Upper lobe of left lung (tissue), 6 donors: ENCODE measurements around the gene ATAD1. TPM values are rescaled to one million over a fixed set of nuclear protein-coding genes. Genes with fewer than 3 reads are reported as not detected.

ENCODE experiments used
- ATAC-seq, 2 donors: fragments of 200-7000 bp; cut with Tn5 transposase; one replicate each; pipeline ENCODE4 v1.9.1; 2022; ENCODE audit warnings: mild to moderate bottlenecking in 2 of 2, moderate library complexity in 2 of 2; ENCODE audit not compliant: low FRiP score in 2 of 2
- DNase-seq, 2 donors: peaks; one replicate each; pipeline ENCODE4 v3.0.0-alpha.2; 2019 to 2020
- H3K27ac ChIP-seq, 4 donors: fragments of 200-600 bp; sonication (generic); one replicate each; pipeline ENCODE4 v1.5.1; 2016 to 2019
- H3K27me3 ChIP-seq, 4 donors: fragments of 200-600 bp; sonication (generic); one replicate each; pipeline ENCODE4 v1.5.1; 2017 to 2019
- H3K36me3 ChIP-seq, 4 donors: fragments of 200-600 bp; sonication (generic); one replicate each; pipeline ENCODE4 v1.5.1; 2016 to 2019
- H3K4me1 ChIP-seq, 4 donors: fragments of 200-600 bp; sonication (generic); one replicate each; pipeline ENCODE4 v1.5.1; 2018 to 2019
- H3K4me3 ChIP-seq, 4 donors: fragments of 200-600 bp; sonication (generic); one replicate each; pipeline ENCODE4 v1.5.1; 2017 to 2019; ENCODE audit warnings: mild to moderate bottlenecking in 2 of 4, moderate library complexity in 1 of 4
- H3K9me3 ChIP-seq, 4 donors: fragments of 200-600 bp; sonication (generic); one replicate each; pipeline ENCODE4 v1.5.1; 2018 to 2019
- EP300 ChIP-seq, 4 donors: sonication (generic); formaldehyde crosslinking; IDR thresholded peaks; one replicate each; pipeline ENCODE4 v1.5.1; 2017; ENCODE audit warnings: antibody characterized with exemption in 4 of 4, control low read depth in 2 of 4
- POLR2A ChIP-seq, 4 donors: fragments of 450-650 bp; IDR thresholded peaks; one replicate each; pipeline ENCODE4 v1.5.1; 2016 to 2017; ENCODE audit warnings: antibody characterized with exemption in 4 of 4, mild to moderate bottlenecking in 2 of 4
- POLR2AphosphoS5 ChIP-seq, 2 donors: sonication (generic); formaldehyde crosslinking; IDR thresholded peaks; one replicate each; pipeline ENCODE4 v1.5.1; 2017; ENCODE audit warnings: antibody characterized with exemption in 2 of 2
- WGBS, 2 donors: methylation state at CpG; one replicate each; pipeline ENCODE4 v1.1.5; 2017 to 2018; 5-methylcytosine and 5-hydroxymethylcytosine counted together
- total RNA-seq, 6 donors: library from RNA; depleted of rRNA in 4 of 6; stranded (reverse); fragments of >200 nt in 4 of 6; gene quantifications; one replicate each; pipeline versions ENCODE4 v1.1.0 to v1.2.1, GENCODE V29; 2016 to 2021
- TF ChIP-seq, protein P1 (sequence below), 6 experiments: fragments of 450-650 bp in 4 of 6; fragments of 200-600 bp in 2 of 6; sonication (generic) in 2 of 6; IDR thresholded peaks; one replicate each; pipeline ENCODE4 v1.5.1; 2016 to 2019; ENCODE audit warnings: antibody characterized with exemption in 6 of 6
- donor health status: DM: no; HTN: no; CAD: no; lungs with moderate emphysema.
- donor health status: DM: no; HTN: yes; CAD: no; lungs with severe emphysema.

ATAD1 gene
- total RNA-seq, 6 donors from 2014 or later, result 6.3 to 66.9 (median 36.2) TPM

DNA sequence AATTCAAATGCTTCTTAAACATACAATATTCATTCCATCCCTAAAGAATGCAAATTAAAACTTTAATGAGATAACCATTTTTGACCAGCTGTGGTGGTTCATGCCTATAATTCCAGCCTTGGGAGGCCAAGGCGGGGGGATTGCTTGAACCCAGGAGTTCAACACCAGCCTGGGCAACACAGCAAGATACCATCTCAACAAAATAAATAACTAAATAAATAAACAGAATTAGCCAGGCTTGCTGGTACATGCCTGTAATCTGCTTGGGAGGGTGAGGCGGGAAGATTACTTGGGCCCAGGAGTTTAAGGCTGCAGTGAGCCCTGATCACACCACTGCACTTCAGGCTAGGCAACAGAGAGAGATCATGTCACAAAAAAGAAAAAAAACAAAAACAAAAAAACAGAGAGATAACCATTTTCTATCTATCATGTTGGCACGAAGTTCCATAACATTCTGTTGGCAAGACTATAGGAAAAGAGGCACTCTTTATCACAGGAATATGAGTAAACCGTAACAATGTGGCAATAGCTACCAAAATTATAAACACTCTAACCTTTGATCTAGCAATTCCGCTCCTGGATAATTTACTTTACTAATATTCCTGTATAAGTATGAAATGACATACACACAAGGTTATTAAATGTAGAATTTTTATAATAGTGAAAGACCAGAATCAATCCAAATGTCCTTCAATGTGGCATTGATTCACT, 52.2 kb downstream of the ATAD1 start:
- TF ChIP-seq, protein P1, sequence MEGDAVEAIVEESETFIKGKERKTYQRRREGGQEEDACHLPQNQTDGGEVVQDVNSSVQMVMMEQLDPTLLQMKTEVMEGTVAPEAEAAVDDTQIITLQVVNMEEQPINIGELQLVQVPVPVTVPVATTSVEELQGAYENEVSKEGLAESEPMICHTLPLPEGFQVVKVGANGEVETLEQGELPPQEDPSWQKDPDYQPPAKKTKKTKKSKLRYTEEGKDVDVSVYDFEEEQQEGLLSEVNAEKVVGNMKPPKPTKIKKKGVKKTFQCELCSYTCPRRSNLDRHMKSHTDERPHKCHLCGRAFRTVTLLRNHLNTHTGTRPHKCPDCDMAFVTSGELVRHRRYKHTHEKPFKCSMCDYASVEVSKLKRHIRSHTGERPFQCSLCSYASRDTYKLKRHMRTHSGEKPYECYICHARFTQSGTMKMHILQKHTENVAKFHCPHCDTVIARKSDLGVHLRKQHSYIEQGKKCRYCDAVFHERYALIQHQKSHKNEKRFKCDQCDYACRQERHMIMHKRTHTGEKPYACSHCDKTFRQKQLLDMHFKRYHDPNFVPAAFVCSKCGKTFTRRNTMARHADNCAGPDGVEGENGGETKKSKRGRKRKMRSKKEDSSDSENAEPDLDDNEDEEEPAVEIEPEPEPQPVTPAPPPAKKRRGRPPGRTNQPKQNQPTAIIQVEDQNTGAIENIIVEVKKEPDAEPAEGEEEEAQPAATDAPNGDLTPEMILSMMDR (IDR thresholded peaks at IDR 0.05), result no peak
- no peak for TF ChIP-seq POLR2A (IDR thresholded peaks at IDR 0.05)
- TF ChIP-seq POLR2AphosphoS5 (IDR thresholded peaks at IDR 0.05), result no peak
- no peak for TF ChIP-seq EP300 (IDR thresholded peaks at IDR 0.05)
- DNase-seq, result no peak
- ATAC-seq, result no peak

DNA sequence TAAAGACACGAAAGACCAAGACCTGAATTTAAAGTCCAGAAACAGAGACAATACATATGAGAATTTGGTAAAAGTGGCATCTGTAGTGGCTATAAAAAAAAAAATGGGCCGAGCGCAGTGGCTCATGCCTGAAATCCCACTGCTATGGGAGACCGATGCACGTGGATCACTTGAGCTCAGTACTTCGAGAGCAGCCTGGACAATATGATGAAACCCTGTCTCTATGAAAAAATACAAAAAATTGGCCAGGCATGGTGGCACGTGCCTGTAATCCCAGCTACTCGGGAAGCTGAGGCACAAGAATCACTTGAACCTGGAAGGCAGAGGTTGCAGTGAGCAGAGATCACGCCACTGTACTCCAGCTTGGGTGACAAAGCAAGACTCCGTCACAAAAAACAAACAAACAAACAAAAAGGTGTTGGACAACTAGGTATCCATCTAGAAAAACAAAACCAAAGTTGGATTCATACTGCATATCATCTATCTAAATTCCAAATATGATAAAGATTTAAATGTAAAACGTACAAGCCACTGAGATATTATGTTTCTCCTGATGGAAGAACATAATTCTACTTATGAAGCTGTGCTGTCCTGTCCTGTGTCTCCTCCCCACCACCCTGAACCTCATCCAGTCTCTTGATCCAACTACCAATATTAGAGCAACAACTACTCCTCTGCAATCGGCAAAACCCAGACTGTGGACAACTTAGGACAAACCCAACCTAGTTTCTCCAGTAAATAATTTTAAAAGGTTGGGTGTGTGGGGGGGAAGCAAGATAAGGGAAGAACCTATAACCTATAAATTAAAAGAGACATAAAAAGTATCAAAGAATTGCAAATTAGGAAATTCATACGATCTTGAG, 53.7 kb downstream of the ATAD1 start:
- ATAC-seq, result no peak
- WGBS, 2 donors, result 96 to 97% methylated on average over 13 of the region's 13 CpGs
- Histone ChIP-seq H3K9me3 (no peaks in the 10 kb centered on the region), H3K36me3 (peaks cover 0 to 38% (median 1%) of the 10 kb centered on the region in 4 donors), H3K27ac (no peak overlapping the region), H3K27me3 (no peaks in the 10 kb centered on the region), H3K4me1 (no peaks in the 10 kb centered on the region), H3K4me3 (no peak overlapping the region)
- DNase-seq, result no peak
- no peak for TF ChIP-seq EP300 (IDR thresholded peaks at IDR 0.05)
- TF ChIP-seq POLR2AphosphoS5 (IDR thresholded peaks at IDR 0.05), result no peak
- TF ChIP-seq, protein P1 (IDR thresholded peaks at IDR 0.05), result no peak
- no peak for TF ChIP-seq POLR2A (IDR thresholded peaks at IDR 0.05)

More for the DNA sequence above, 52.2 kb downstream of the ATAD1 start:
- no peak overlapping the region for H3K27ac ChIP-seq
- peaks cover 0 to 51% (median 1%) of the 10 kb centered on the region in 4 donors for H3K36me3 ChIP-seq
- no peaks in the 10 kb centered on the region for H3K9me3 ChIP-seq
- H3K27me3 ChIP-seq, result no peaks in the 10 kb centered on the region
- no peak overlapping the region for H3K4me3 ChIP-seq
- H3K4me1 ChIP-seq, result no peaks in the 10 kb centered on the region
- WGBS, 2 donors, result 89 to 93% methylated on average over 5 of the region's 5 CpGs

DNA sequence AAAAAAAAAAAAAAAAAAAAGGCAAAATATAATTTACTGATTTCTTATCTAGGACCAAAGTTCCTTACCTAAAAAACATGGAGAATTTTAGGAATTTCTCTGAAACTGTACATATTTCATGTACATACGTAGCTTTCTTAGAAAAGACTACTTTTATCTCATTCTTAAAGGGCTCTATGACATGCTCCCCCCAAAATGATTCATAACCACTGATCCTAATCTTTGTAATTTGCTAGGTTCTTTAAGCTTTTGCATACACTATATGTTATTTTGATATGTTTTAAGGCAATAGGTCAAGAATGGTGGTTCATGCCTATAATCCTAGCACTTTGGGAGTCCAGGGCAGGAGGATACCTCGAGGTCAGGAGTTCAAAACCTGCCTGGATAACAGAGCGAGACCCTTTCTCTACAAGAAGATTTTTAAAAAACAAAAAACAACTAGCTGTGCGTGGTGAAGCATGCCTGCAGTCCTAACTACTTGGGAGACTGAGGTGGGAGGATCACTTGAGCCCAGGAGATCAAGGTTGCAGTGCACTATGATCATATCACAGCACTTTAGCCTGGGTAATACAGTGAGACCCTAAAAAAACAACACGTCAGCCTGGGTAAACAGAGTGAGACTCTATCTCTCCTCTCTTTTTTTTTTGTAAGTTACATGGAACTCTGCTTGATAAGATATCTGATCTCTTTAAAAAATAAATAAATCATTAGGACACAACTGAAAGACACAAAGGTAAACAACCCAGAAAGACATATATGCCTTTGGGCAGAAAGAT, 54.8 kb downstream of the ATAD1 start:
- Histone ChIP-seq H3K4me1 (no peaks in the 10 kb centered on the region), H3K27ac (no peak overlapping the region), H3K36me3 (peaks cover 0 to 33% (median 1%) of the 10 kb centered on the region in 4 donors), H3K4me3 (no peak overlapping the region), H3K27me3 (no peaks in the 10 kb centered on the region), H3K9me3 (no peaks in the 10 kb centered on the region)
- TF ChIP-seq POLR2AphosphoS5 (IDR thresholded peaks at IDR 0.05), result no peak
- TF ChIP-seq, protein P1 (IDR thresholded peaks at IDR 0.05), result no peak
- TF ChIP-seq POLR2A (IDR thresholded peaks at IDR 0.05), result no peak
- TF ChIP-seq EP300 (IDR thresholded peaks at IDR 0.05), result no peak
- 91 to 93% methylated on average over 5 of the region's 5 CpGs for WGBS, 2 donors
- DNase-seq, result no peak
- ATAC-seq, result no peak

DNA sequence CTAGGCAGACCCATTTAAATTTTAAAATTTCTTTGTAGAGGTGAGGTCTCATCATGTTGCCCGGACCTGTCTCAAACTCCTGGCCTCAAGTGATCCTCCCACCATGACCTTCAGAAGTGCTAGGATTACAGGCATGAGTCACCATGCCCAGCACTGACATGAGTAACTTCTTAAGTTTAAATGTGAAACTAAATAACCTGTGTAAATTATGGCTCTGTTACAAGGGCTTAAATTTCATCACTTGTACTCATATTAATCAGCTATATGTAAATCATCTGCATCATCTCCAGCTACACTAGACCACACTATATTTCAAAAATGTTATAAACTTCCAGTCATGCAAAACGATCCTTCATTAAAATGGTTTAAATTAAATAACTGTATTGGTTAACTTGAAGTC, 56.1 kb downstream of the ATAD1 start:
- Histone ChIP-seq H3K27me3 (no peaks in the 10 kb centered on the region), H3K4me3 (no peak overlapping the region), H3K36me3 (peaks cover 0 to 24% (median 0%) of the 10 kb centered on the region in 4 donors), H3K4me1 (no peaks in the 10 kb centered on the region), H3K27ac (no peak overlapping the region), H3K9me3 (no peaks in the 10 kb centered on the region)
- DNase-seq, result peak in 1 of 2 donors; percentile 51
- 60 to 65% methylated on average over 2 of the region's 2 CpGs for WGBS, 2 donors
- TF ChIP-seq POLR2AphosphoS5 (IDR thresholded peaks at IDR 0.05), result no peak
- TF ChIP-seq EP300 (IDR thresholded peaks at IDR 0.05), result no peak
- TF ChIP-seq, protein P1 (IDR thresholded peaks at IDR 0.05), result no peak
- no peak for TF ChIP-seq POLR2A (IDR thresholded peaks at IDR 0.05)
- ATAC-seq, result no peak
